GM12878 (cell line): ENCODE results near the gene STAT5A.

Source experiments
- POLR2A ChIP-seq: IDR thresholded peaks from 2 replicates; pipeline ENCODE4 v1.6.1; 2011; ENCODE audit warnings: low read depth, mild to moderate bottlenecking, low read length
- YY1 ChIP-seq: IDR thresholded peaks from 2 replicates; pipeline ENCODE4 v1.6.1; 2011; ENCODE audit warnings: low read depth, mild to moderate bottlenecking, low read length
- TF ChIP-seq, protein P1 (sequence below), 3 experiments: IDR thresholded peaks in 2 of 3; conservative IDR thresholded peaks in 1 of 3; 2 replicates each; pipeline ENCODE4 v1.5.1; 2011; ENCODE audit warnings: low read depth in 3 of 3, low read length in 3 of 3, mild to moderate bottlenecking in 3 of 3, control low read depth in 2 of 3, moderate library complexity in 2 of 3, inconsistent platforms in 1 of 3, mixed read lengths in 1 of 3; ENCODE audit not compliant: control insufficient read depth in 2 of 3, insufficient read depth in 1 of 3; ENCODE audit errors: extremely low read depth in 1 of 3

DNA sequence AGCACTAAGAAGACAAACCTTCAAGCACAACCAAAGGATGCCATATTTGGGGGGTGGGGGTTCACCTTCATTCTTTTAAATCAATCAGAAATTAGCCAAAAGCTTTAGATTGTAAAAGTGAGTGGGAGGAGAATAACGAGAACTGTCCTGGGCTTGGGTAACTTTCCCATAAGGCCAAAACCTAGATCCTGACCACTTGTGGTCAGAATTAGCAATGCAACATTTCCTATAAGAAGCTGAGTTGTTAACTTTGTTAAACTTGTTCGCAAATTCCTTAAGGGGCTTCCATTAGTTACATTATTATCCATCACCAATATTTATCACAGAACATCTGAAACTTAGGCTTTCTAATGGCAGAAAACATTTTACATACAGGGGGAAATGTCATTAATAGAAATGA, 37.2 kb upstream of the STAT5A start:
- TF ChIP-seq POLR2A (no peak), YY1 (no peak)
- TF ChIP-seq, protein P1, sequence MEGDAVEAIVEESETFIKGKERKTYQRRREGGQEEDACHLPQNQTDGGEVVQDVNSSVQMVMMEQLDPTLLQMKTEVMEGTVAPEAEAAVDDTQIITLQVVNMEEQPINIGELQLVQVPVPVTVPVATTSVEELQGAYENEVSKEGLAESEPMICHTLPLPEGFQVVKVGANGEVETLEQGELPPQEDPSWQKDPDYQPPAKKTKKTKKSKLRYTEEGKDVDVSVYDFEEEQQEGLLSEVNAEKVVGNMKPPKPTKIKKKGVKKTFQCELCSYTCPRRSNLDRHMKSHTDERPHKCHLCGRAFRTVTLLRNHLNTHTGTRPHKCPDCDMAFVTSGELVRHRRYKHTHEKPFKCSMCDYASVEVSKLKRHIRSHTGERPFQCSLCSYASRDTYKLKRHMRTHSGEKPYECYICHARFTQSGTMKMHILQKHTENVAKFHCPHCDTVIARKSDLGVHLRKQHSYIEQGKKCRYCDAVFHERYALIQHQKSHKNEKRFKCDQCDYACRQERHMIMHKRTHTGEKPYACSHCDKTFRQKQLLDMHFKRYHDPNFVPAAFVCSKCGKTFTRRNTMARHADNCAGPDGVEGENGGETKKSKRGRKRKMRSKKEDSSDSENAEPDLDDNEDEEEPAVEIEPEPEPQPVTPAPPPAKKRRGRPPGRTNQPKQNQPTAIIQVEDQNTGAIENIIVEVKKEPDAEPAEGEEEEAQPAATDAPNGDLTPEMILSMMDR (IDR thresholded peaks at IDR 0.05 in 2 of 3, conservative IDR thresholded peaks at IDR 0.05 in 1 of 3; ENCODE audit: control insufficient read depth in 2 of 3, extremely low read depth in 1 of 3, insufficient read depth in 1 of 3, low read depth in 3 of 3, low read length in 3 of 3), result peak; percentile 10 to 15 (median 10); a peak in 2 of 6 replicates
